ENCODE results near the gene OR10G6.

The OR10G6 gene

GRCh38 chr11:123945132-123945531 is 49.8 kb downstream of the OR10G6 start:
- Histone ChIP-seq H3K4me3 (replicated peaks; ENCODE audit: insufficient read depth, low read length) (no peak overlapping the region), H3K27me3 (ENCODE audit: insufficient read depth, poor library complexity, severe bottlenecking) (no peaks in the 10 kb centered on the region), H3K27ac (replicated peaks) (no peak overlapping the region)
- TF ChIP-seq REST (IDR thresholded peaks at IDR 0.05; ENCODE audit: insufficient replicate concordance, low read depth) (no peak), SPI1 (IDR thresholded peaks at IDR 0.05; ENCODE audit: borderline replicate concordance, low read depth) (no peak), CTCF (IDR thresholded peaks at IDR 0.05; ENCODE audit: insufficient read depth, low read length) (no peak), POLR2AphosphoS5 (IDR thresholded peaks at IDR 0.05; ENCODE audit: low read depth) (no peak), GABPA (IDR thresholded peaks at IDR 0.05; ENCODE audit: low read depth) (no peak)
- no peak for DNase-seq (ENCODE audit: low read depth in 1 of 2, low spot score in 1 of 2)

Data from HL-60 (cell line).